OCI-M1 (cell line): ENCODE data around the gene DYRK1A.
A peak's percentile ranks its signal among the peaks of the same experiment; 100 is the strongest.
"Not testable (repeated sequence)": the region's sequence is repeated elsewhere in the genome, so short reads cannot be mapped to it uniquely, and the experiment has no call there.

Experiments used
- DNase-seq: peaks from one replicate; lab custom pipeline; 2025; lab: John Stamatoyannopoulos, UW

The DYRK1A gene

GRCh38 chr21:37484535-37485474, 118.2 kb downstream of the DYRK1A start:
- DNase-seq: no peak

DNA sequence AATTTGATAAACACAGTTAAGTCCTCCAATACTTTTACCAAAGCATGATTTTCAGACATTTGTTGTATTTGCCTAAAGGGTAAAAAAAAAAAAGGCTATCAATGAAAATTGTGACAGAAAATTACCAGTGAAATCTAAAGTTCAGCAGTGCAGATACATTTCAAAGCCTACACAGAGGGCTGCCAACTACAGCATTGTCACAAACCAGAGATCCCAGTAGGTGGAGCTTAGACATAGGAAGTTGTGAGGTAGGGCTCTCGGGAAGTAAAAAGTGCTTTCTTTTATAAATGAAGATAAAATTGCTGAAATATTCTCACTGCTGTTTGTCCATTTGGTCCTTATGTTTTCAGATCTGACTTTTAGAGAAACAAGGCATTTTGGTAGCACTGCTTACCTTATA, 123.0 kb downstream of the DYRK1A start:
- no peak for DNase-seq

- no peak for DNase-seq
Observed at GRCh38 chr21:37490084-37490483, 123.5 kb downstream of the DYRK1A start.

- DNase-seq: peak; percentile 23
Observed at GRCh38 chr21:37496972-37497371, 130.4 kb downstream of the DYRK1A start.

- no peak for DNase-seq
Observed at GRCh38 chr21:37498664-37499063, 132.1 kb downstream of the DYRK1A start.

DNA sequence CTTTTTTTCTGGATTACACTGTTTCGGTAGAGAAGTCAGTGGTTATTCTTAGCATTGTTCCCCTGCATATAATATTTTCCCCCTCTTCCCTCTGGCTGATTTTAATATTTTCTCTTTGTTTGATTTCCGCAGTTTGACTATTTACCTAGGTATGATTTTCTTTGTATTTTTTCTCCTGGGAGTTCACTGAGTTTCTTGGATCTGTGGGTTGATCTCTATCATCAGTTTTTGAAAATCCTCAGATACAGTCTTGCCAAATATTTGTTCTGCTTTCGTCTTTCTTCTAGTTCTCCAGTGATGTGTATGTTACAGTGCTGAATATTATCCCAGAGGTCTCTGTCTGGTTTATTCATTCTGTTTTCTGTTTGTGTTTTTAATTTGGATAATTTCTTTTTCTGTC, 136.4 kb downstream of the DYRK1A start:
- DNase-seq: no peak

- DNase-seq: no peak
Observed at GRCh38 chr21:37503848-37504467, 137.4 kb downstream of the DYRK1A start.

- no peak for DNase-seq
Observed at GRCh38 chr21:37505963-37506362, 139.4 kb downstream of the DYRK1A start.

DNA sequence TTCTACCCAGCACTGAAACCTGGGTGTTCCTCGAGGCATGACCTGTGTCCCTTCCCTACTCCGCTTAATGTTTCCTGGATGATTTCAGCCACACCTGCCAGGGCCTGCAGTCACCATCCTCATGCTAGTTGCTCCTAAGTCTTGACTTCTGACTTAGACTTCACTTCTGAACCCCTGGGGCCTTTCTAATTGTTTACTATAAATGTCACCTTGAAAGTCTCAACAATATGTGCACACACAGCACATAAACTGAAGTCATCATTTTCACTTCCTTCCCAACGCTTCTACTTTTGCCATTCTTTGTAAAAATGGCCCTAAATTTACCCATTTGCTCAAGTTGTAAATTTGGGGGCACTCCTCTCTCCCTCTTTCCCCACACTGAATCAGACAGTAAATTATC, 141.1 kb downstream of the DYRK1A start:
- no peak for DNase-seq

DNA sequence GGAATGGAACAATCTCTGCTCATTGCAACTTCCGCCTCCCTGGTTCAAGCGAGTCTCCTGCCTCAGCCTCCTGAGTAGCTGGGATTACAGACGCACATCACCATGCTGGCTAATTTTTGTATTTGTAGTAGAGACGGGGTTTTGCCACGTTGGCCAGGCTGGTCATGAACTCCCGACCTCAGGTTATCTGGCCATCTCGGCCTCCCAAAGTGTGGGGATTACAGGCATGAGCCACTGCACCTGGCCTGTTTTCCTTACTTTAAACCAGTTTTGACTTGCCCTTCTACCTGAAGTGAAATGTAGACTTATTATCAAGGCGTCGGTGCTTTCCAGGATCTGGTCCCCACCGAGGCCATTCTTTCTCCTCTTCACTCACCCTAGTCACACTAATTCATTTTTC, 141.8 kb downstream of the DYRK1A start:
- DNase-seq: no peak

DNA sequence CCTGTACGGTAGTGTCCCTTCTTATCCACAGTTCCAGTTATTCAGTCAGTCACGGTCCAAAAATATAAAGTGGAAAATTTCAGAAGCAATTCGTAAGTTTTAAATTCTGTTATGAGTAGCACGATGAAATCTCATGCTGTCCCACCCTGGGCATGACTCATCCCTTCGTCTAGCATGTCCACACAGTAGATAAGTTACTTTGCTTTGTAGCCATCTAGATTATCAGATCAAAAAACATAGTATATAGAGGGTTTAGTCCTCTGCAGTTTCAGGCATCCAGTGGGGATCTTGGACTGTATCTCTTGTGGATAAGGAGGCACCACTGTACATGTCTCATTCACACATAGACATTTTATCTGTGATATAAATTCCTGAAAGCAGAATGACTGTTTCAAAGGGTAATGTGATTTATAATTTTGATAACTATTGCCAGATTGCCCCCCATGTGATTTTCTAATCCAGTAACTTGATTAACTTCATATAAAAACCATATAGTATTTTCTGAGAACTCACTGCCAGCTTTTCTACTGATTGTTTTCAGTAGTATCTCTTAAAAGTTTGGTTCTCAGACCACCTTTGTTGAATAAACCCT, 143.3 kb downstream of the DYRK1A start:
- peak; percentile 43 for DNase-seq

DNA sequence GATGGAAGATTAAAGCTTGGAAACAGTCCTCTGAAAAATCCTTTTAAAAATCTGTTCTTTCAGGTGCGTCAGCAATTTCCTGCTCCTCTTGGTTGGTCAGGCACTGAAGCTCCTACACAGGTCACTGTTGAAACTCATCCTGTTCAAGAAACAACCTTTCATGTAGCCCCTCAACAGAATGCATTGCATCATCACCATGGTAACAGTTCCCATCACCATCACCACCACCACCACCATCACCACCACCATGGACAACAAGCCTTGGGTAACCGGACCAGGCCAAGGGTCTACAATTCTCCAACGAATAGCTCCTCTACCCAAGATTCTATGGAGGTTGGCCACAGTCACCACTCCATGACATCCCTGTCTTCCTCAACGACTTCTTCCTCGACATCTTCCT, 145.3 kb downstream of the DYRK1A start:
- no peak for DNase-seq

DNA sequence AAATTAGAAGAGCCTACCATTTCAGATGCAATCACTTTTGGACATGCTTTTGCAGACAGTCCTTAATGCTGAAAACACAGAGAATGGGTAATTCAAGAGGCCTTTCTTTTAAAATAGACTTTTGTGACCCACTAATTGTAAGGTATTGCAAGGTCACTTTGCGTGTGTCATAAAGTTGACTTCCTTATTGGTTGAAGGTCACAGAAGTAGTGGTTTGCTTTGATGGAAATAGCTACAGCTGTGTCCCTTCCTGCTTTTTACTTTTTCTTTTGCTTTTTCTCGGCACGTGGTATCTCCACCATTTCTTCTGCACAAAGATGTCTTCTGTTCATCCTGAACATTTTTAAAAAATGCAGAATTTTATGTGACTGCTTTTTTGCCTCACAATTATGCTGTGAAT, 146.8 kb downstream of the DYRK1A start:
- no peak for DNase-seq

- DNase-seq: no peak
Observed at GRCh38 chr21:37514038-37514667, 147.6 kb downstream of the DYRK1A start.

DNA sequence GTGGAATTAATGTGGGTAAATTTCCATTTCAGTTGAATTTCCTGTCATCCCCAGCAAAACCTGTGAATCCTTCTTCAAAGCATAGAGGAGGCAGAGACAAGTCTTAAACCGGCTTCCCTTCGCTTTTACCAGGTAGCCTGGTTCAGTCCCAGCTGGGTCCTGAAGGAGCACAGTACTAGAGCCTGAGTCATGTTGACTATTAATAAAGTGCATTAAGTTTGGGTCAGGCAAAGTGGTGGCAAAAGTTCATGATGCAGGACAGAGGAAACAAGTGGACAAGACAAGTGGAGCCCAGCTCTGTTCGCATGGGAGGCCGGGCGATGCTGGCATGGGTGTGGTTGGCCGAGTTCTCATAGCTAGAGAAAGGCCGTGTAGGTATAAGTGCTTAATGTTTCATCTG, 150.4 kb downstream of the DYRK1A start:
- no peak for DNase-seq

GRCh38 chr21:37520801-37521200, 154.2 kb downstream of the DYRK1A start:
- no peak for DNase-seq

GRCh38 chr21:37521658-37522057, 155.1 kb downstream of the DYRK1A start:
- no peak for DNase-seq

DNA sequence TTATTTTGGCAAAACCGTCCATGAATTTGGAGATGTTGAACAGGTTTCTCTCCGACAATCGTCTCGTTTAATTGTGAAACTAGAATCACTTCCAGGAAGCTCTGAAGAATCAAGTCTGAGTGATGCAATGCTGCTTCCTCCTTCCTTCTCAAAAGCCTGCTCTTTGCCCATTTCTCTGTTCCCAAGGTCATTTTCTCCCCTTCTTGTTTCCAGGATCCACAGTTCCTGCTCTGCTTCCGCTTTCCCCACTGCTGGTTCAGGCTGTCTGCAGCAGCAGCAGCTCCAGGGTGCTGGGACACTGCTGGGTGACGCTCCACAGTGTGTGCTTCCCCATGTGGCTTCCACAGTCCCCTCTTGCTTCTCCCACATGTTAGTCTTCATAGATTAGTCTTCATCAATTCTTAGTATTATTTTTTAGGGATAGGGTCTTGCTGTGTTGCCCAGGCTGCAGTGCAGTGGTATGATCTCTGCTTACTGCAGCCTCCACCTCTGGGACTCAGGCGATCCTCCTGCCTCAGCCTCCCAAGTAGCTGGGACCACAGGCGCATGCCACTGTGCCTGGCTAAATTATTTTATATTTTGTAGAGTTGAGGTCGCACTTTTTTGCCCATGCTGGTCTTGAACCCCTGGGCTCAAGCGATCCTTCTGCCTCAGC, 156.2 kb downstream of the DYRK1A start:
- no peak for DNase-seq

DNA sequence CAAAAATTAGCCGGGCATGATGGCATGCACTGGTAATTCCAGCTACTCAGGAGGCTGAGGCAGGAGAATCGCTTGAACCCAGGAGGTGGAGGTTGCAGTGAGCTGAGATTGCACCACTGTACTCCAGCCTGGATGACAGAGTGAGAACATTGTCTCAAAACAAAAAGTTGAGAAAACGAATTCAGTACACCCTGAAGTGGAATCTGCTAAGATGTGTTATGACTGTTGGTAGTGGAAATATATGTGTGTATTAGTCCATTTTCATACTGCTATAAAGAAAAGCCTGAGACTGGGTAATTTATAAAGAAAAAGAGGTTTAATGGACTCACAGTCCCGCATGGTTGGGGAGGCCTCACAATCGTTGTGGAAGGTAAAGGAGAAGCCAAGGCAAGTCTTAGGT, 158.4 kb downstream of the DYRK1A start:
- DNase-seq: not testable (repeated sequence)

GRCh38 chr21:37525810-37526209, 159.2 kb downstream of the DYRK1A start:
- no peak for DNase-seq

DNA sequence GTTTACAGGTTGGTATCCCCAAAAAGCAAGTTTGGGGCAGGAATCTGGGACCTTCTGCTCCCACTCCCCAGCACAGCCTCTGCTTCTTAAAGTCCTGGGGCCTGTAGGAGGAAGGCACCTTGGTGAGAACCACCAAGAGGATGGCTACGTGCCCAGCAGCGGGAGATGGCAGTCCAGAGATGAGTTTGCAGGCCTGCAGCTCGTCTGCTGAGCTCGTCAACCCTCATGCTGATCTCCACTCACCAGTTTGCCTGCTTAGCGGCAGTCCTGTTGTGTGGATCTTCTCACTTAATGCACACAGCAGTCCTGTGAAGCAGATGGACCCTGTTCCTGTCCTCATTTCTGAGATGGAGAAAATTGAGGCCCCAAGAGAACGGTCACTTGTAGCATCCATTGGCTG, 160.5 kb downstream of the DYRK1A start:
- DNase-seq: no peak

- no peak for DNase-seq
Observed at GRCh38 chr21:37527716-37528115, 161.1 kb downstream of the DYRK1A start.
